ENCODE data around the gene SPIRE1. TPM values are rescaled to one million over a fixed set of nuclear protein-coding genes. Genes with fewer than 3 reads are reported as not detected.

SPIRE1 gene
- total RNA-seq (2022): 9.2 and 9.5 TPM in 2 replicates
- percentile 51 among the genes with signal in this experiment for Bru-seq, nascent RNA
- BruChase-seq, experiment 1, labeled RNA remaining after a 2-hour chase: percentile 53 among the genes with signal in this experiment
- BruChase-seq, experiment 2, labeled RNA remaining after a 6-hour chase: percentile 53 among the genes with signal in this experiment
- long read RNA-seq, full-length matches to known transcripts: 2 of 7 reads
- long read RNA-seq, partial matches to known transcripts: 0 of 7 reads
- long read RNA-seq, other reads (novel, unspliced or antisense): 5 of 7 reads

GRCh38 chr18:12657684-12658425 lies at the start of gene SPIRE1:
SPIRE1 (minus strand) TSS chr18:12658107; CDS start chr18:12657866, 241 bp downstream.
- no peaks in the 10 kb centered on the region for H3K27me3 ChIP-seq (replicated peaks; ENCODE audit: control insufficient read depth, insufficient read depth, low read length)
- H3K9me3 ChIP-seq: no peaks in the 10 kb centered on the region
- intact Hi-C loops (cut with micrococcal nuclease; ENCODE audit: unreplicated experiment): loop anchor here (5.0 to 10.0 kb wide), 3 partner anchors 116 to 251 kb away; partner anchors contain the start of gene PRELID3A
- CTCF ChIA-PET: interaction anchor here (0.6 kb wide), 1 partner anchor 300 kb away, joined by 3 read pairs; no protein-coding TSS in a partner anchor
- TF ChIP-seq, protein P1, sequence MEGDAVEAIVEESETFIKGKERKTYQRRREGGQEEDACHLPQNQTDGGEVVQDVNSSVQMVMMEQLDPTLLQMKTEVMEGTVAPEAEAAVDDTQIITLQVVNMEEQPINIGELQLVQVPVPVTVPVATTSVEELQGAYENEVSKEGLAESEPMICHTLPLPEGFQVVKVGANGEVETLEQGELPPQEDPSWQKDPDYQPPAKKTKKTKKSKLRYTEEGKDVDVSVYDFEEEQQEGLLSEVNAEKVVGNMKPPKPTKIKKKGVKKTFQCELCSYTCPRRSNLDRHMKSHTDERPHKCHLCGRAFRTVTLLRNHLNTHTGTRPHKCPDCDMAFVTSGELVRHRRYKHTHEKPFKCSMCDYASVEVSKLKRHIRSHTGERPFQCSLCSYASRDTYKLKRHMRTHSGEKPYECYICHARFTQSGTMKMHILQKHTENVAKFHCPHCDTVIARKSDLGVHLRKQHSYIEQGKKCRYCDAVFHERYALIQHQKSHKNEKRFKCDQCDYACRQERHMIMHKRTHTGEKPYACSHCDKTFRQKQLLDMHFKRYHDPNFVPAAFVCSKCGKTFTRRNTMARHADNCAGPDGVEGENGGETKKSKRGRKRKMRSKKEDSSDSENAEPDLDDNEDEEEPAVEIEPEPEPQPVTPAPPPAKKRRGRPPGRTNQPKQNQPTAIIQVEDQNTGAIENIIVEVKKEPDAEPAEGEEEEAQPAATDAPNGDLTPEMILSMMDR (IDR thresholded peaks at IDR 0.05; ENCODE audit: insufficient read depth in 1 of 2, low read depth in 1 of 2, low read length in 1 of 2, severe bottlenecking in 1 of 2, unreplicated experiment in 1 of 2): no peak
- Mint-ChIP-seq H3K4me3 (ENCODE audit: unreplicated experiment) (peak within 1 kb of the TSS; percentile 85), H3K9me3 (ENCODE audit: unreplicated experiment) (no peaks in the 10 kb centered on the region), H3K27ac (ENCODE audit: unreplicated experiment) (no peak within 1 kb of the TSS), H3K27me3 (ENCODE audit: insufficient read depth, unreplicated experiment) (no peaks in the 10 kb centered on the region), H3K36me3 (ENCODE audit: insufficient read depth, unreplicated experiment) (no peaks in the 10 kb centered on the region), H3K4me1 (ENCODE audit: low read depth, unreplicated experiment) (peaks cover 11% of the 10 kb centered on the region)
- H3K4me3 ChIP-seq (ENCODE audit: low read depth, low read length): peak within 1 kb of the TSS; percentile 74
- DNase-seq: peak; percentile 52 to 69
- POLR2A ChIA-PET: no interaction called here
- peaks cover 3% of the 10 kb centered on the region; the same call in 1 of the 2 replicates for H3K4me1 ChIP-seq
- H3K36me3 ChIP-seq (ENCODE audit: control insufficient read depth, insufficient read depth, low read length): no peaks in the 10 kb centered on the region
- BruUV-seq (replicated peaks): no TSS peak

DNA sequence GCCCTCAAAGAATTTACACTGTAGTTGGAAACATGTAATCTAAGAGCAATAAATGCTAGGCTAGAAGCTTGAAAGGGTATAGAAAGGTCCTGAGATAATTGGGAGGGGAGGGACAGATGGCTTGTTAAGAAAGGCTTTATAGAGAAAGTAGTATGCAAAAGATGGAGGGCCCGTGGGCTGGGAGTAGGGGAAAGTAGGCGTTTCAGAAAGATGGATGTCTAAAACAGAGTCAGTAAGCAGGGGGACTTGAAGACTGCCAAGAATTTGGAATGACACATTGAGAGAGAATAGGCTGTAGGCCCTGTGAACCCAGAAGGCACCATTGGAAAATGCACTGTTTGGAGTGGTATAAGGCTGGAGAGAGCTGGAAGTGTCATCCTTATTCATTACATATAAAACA lies 45.8 kb upstream of the SPIRE1 start:
- H3K27me3 ChIP-seq (replicated peaks; ENCODE audit: control insufficient read depth, insufficient read depth, low read length): no peaks in the 10 kb centered on the region
- no peak for DNase-seq
- intact Hi-C loops (cut with micrococcal nuclease; ENCODE audit: unreplicated experiment): no loop called here
- H3K4me1 ChIP-seq: peaks cover 19% of the 10 kb centered on the region
- no peaks in the 10 kb centered on the region for H3K9me3 Mint-ChIP-seq (ENCODE audit: unreplicated experiment)
- H3K36me3 Mint-ChIP-seq (ENCODE audit: insufficient read depth, unreplicated experiment): peaks cover 52% of the 10 kb centered on the region
- peak overlapping the region; percentile 92 for H3K4me3 Mint-ChIP-seq (ENCODE audit: unreplicated experiment)
- H3K9me3 ChIP-seq: no peaks in the 10 kb centered on the region
- H3K4me1 Mint-ChIP-seq (ENCODE audit: low read depth, unreplicated experiment): peaks cover 24% of the 10 kb centered on the region
- TSS peak; percentile 78 for BruUV-seq (replicated peaks)
- H3K27ac Mint-ChIP-seq (ENCODE audit: unreplicated experiment): peak overlapping the region; percentile 100
- CTCF ChIA-PET: no interaction called here
- H3K36me3 ChIP-seq (ENCODE audit: control insufficient read depth, insufficient read depth, low read length): peaks cover 1% of the 10 kb centered on the region; the same call in 1 of the 2 replicates
- POLR2A ChIA-PET: interaction anchor here (0.8 kb wide), 1 partner anchor 180 kb away, joined by 9 read pairs; no protein-coding TSS in a partner anchor
- H3K27me3 Mint-ChIP-seq (ENCODE audit: insufficient read depth, unreplicated experiment): no peaks in the 10 kb centered on the region
- TF ChIP-seq, protein P1 (IDR thresholded peaks at IDR 0.05; ENCODE audit: insufficient read depth in 1 of 2, low read depth in 1 of 2, low read length in 1 of 2, severe bottlenecking in 1 of 2, unreplicated experiment in 1 of 2): no peak
- H3K4me3 ChIP-seq (ENCODE audit: low read depth, low read length): peak overlapping the region; percentile 50

DNA sequence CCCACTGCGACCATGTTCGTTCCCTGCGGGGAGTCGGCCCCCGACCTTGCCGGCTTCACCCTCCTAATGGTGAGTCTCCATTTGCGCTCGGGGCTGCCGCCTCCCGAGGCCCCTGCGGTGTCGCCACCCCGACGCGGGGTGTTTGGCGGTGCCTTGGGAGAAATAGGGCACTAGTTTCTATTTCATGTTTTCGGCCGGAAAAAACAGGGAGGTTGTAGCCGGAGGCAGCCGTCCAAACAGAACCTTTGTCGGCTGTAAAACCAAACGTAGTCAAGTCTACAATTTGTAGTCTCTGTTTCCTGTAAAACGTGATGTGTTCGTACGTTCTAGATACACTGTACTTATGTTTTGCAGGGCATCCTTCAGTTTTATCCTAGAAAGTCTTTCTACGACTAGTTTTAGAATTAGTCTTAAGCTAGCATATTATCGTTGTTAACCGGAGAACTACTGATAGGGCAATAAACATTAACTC lies 45.2 kb upstream of the SPIRE1 start:
- intact Hi-C loops (cut with micrococcal nuclease; ENCODE audit: unreplicated experiment): no loop called here
- CTCF ChIA-PET: interaction anchor here (1.3 kb wide), 1 partner anchor 326 kb away, joined by 4 read pairs; the partner anchor contains the start of gene AFG3L2
- Histone ChIP-seq H3K4me1 (peaks cover 19% of the 10 kb centered on the region), H3K36me3 (ENCODE audit: control insufficient read depth, insufficient read depth, low read length) (peaks cover 1% of the 10 kb centered on the region; the same call in 1 of the 2 replicates), H3K27me3 (replicated peaks; ENCODE audit: control insufficient read depth, insufficient read depth, low read length) (no peaks in the 10 kb centered on the region), H3K9me3 (no peaks in the 10 kb centered on the region), H3K4me3 (ENCODE audit: low read depth, low read length) (peak overlapping the region; percentile 50)
- DNase-seq: no peak
- POLR2A ChIA-PET: interaction anchor here (0.6 to 1.7 kb wide), 7 partner anchors 10 to 326 kb away, joined by 3 to 9 read pairs (median 4); partner anchors contain the start of genes AFG3L2, CEP192 and PTPN2
- Mint-ChIP-seq H3K27me3 (ENCODE audit: insufficient read depth, unreplicated experiment) (no peaks in the 10 kb centered on the region), H3K36me3 (ENCODE audit: insufficient read depth, unreplicated experiment) (peaks cover 53% of the 10 kb centered on the region), H3K4me1 (ENCODE audit: low read depth, unreplicated experiment) (peaks cover 24% of the 10 kb centered on the region), H3K27ac (ENCODE audit: unreplicated experiment) (peak overlapping the region; percentile 100), H3K9me3 (ENCODE audit: unreplicated experiment) (no peaks in the 10 kb centered on the region), H3K4me3 (ENCODE audit: unreplicated experiment) (peak overlapping the region; percentile 92)
- BruUV-seq (replicated peaks): no TSS peak
- TF ChIP-seq, protein P1 (IDR thresholded peaks at IDR 0.05; ENCODE audit: insufficient read depth in 1 of 2, low read depth in 1 of 2, low read length in 1 of 2, severe bottlenecking in 1 of 2, unreplicated experiment in 1 of 2): no peak
